ENCODE measurements around the gene ZNF275.

ZNF275 gene

GRCh38 chrX:153338836-153339235, 4.9 kb downstream of the ZNF275 start:
- peaks cover 22% of the 10 kb centered on the region for H3K36me3 ChIP-seq (ENCODE audit: control insufficient read depth, low read length)
- no peaks in the 10 kb centered on the region for H3K27me3 ChIP-seq (ENCODE audit: control insufficient read depth, low read length)
- H3K4me1 ChIP-seq (ENCODE audit: control insufficient read depth, low read length) = peaks cover 21% of the 10 kb centered on the region
- H3K27ac ChIP-seq (ENCODE audit: low read depth, low read length) = no peak overlapping the region
- H3K9me2 ChIP-seq (replicated peaks; ENCODE audit: control insufficient read depth, low read length) = no peaks in the 10 kb centered on the region
- H3F3A ChIP-seq (ENCODE audit: control insufficient read depth, insufficient read depth) = no peaks in the 10 kb centered on the region
- no peaks in the 10 kb centered on the region for H4K20me1 ChIP-seq (ENCODE audit: control insufficient read depth, insufficient read depth, low read depth, low read length)
- H3K4me2 ChIP-seq (ENCODE audit: low read length) = no peak overlapping the region
- H3K79me2 ChIP-seq (ENCODE audit: control insufficient read depth, low read length) = peaks cover 36% of the 10 kb centered on the region
- no peak overlapping the region for H3K4me3 ChIP-seq (ENCODE audit: low read length)
- H3K9me3 ChIP-seq (ENCODE audit: control insufficient read depth, insufficient read depth, low read length) = no peaks in the 10 kb centered on the region
- no peak for TF ChIP-seq CTCF (IDR thresholded peaks at IDR 0.05; ENCODE audit: low read depth, low read length, poor library complexity, severe bottlenecking)
- TF ChIP-seq EZH2phosphoT487 (IDR thresholded peaks at IDR 0.05; ENCODE audit: borderline replicate concordance, low read length) = no peak

DNA sequence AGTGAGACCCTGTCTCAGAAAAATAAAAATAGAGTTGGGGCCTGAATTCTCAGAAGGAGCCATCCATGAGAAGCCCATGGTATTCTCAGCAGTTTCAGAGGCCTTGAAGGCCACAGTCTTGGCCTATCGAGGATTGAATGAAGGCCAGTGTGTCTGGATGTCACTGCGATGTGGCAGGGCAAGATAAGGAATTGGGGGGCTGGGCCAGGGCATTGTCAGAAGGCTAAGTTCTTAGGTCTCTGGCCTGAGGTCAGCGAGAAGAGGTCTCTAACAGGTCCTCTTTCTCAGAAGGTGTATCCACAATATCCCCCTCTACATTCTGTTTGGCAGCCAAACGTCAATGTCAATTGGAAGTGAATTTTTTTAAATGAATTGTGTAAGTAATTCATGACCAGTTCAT, 5.7 kb downstream of the ZNF275 start:
- peaks cover 25% of the 10 kb centered on the region for H3K36me3 ChIP-seq (ENCODE audit: control insufficient read depth, low read length)
- no peak overlapping the region for H3K27ac ChIP-seq (ENCODE audit: low read depth, low read length)
- peaks cover 21% of the 10 kb centered on the region for H3K4me1 ChIP-seq (ENCODE audit: control insufficient read depth, low read length)
- H3K9me2 ChIP-seq (replicated peaks; ENCODE audit: control insufficient read depth, low read length) = no peaks in the 10 kb centered on the region
- TF ChIP-seq EZH2phosphoT487 (IDR thresholded peaks at IDR 0.05; ENCODE audit: borderline replicate concordance, low read length) = no peak
- no peak for TF ChIP-seq CTCF (IDR thresholded peaks at IDR 0.05; ENCODE audit: low read depth, low read length, poor library complexity, severe bottlenecking)
- no peak overlapping the region for H3K4me2 ChIP-seq (ENCODE audit: low read length)
- no peaks in the 10 kb centered on the region for H3F3A ChIP-seq (ENCODE audit: control insufficient read depth, insufficient read depth)
- H3K4me3 ChIP-seq (ENCODE audit: low read length) = no peak overlapping the region
- H4K20me1 ChIP-seq (ENCODE audit: control insufficient read depth, insufficient read depth, low read depth, low read length) = no peaks in the 10 kb centered on the region
- no peaks in the 10 kb centered on the region for H3K27me3 ChIP-seq (ENCODE audit: control insufficient read depth, low read length)
- no peaks in the 10 kb centered on the region for H3K9me3 ChIP-seq (ENCODE audit: control insufficient read depth, insufficient read depth, low read length)
- peaks cover 30% of the 10 kb centered on the region for H3K79me2 ChIP-seq (ENCODE audit: control insufficient read depth, low read length)

GRCh38 chrX:153340111-153340510, 6.2 kb downstream of the ZNF275 start:
- peaks cover 19% of the 10 kb centered on the region for H3K4me1 ChIP-seq (ENCODE audit: control insufficient read depth, low read length)

More at GRCh38 chrX:153340111-153340510, 6.2 kb downstream of the ZNF275 start:
- Histone ChIP-seq H3F3A (ENCODE audit: control insufficient read depth, insufficient read depth) (no peaks in the 10 kb centered on the region), H4K20me1 (ENCODE audit: control insufficient read depth, insufficient read depth, low read depth, low read length) (no peaks in the 10 kb centered on the region), H3K27me3 (ENCODE audit: control insufficient read depth, low read length) (no peaks in the 10 kb centered on the region), H3K9me3 (ENCODE audit: control insufficient read depth, insufficient read depth, low read length) (no peaks in the 10 kb centered on the region), H3K4me3 (ENCODE audit: low read length) (no peak overlapping the region), H3K79me2 (ENCODE audit: control insufficient read depth, low read length) (peaks cover 26% of the 10 kb centered on the region), H3K9me2 (replicated peaks; ENCODE audit: control insufficient read depth, low read length) (no peaks in the 10 kb centered on the region), H3K4me2 (ENCODE audit: low read length) (no peak overlapping the region), H3K36me3 (ENCODE audit: control insufficient read depth, low read length) (peaks cover 25% of the 10 kb centered on the region), H3K27ac (ENCODE audit: low read depth, low read length) (no peak overlapping the region)
- TF ChIP-seq EZH2phosphoT487 (IDR thresholded peaks at IDR 0.05; ENCODE audit: borderline replicate concordance, low read length) (no peak), CTCF (IDR thresholded peaks at IDR 0.05; ENCODE audit: low read depth, low read length, poor library complexity, severe bottlenecking) (no peak)
